K562 (cell line): ENCODE results near the gene ARHGEF10L. TPM values are rescaled to one million over a fixed set of nuclear protein-coding genes. Genes with fewer than 3 reads are reported as not detected.

ENCODE experiments used
- ATAC-seq: fragments of 200-7000 bp; cut with Tn5 transposase; 3 replicates; pipeline ENCODE4 v1.9.1; 2020; ENCODE audit warnings: moderate library complexity
- BruUV-seq: library from RNA; stranded (reverse); fragments of 400-500 nt; replicated peaks from 2 replicates; lab custom pipeline; 2021; lab: Mats Ljungman, UMichigan
- CTCF ChIA-PET: fragments of 300-600 bp; formaldehyde crosslinking; extraction: SDS; loops from one replicate; lab custom pipeline; 2021; ENCODE audit warnings: low intra/inter-chr PET ratio; lab: Yijun Ruan, JAX
- POLR2A ChIA-PET: fragments of 300-600, 350-650 bp; sonication (Branson Sonifier 250); formaldehyde crosslinking; extraction: SDS; loops from one replicate; lab custom pipeline; 2021; ENCODE audit warnings: antibody characterized with exemption, inconsistent platforms; lab: Yijun Ruan, JAX
- DNase-seq, 4 experiments: peaks; one replicate each; pipeline versions ENCODE4 v3.0.0 to v3.0.0-alpha.2; 2011 to 2018; ENCODE audit warnings: low spot score in 3 of 4, mixed read lengths in 3 of 4; ENCODE audit errors: extremely low read depth in 1 of 4
- FAIRE-seq: peaks from 2 replicates; lab custom pipeline; 2011; peaks lifted over from hg19 to GRCh38; lab: Jason Lieb, UNC
- H2AFZ ChIP-seq: 2 replicates; pipeline ENCODE4 v1.6.0; 2011; ENCODE audit warnings: low read depth, low read length, control low read depth, inconsistent platforms
- H3K27ac ChIP-seq: fragments of 200-600 bp; 3 replicates; pipeline ENCODE4 v1.8.0; 2011; ENCODE audit warnings: low read depth, mild to moderate bottlenecking, control low read depth, inconsistent platforms, low read length, moderate library complexity, mixed read lengths; ENCODE audit errors: extremely low read depth
- H3K27me3 ChIP-seq, 2 experiments: fragments of 300-600 bp in 1 of 2; 2 replicates in 1 of 2; 3 replicates in 1 of 2; pipeline versions ENCODE4 v1.6.0 to v1.8.0; 2011; ENCODE audit warnings: inconsistent platforms in 2 of 2, low read length in 2 of 2, mild to moderate bottlenecking in 1 of 2, mixed read lengths in 1 of 2, moderate library complexity in 1 of 2; ENCODE audit not compliant: control insufficient read depth in 2 of 2, insufficient read depth in 2 of 2
- H3K36me3 ChIP-seq: fragments of 300-600 bp; 3 replicates; pipeline ENCODE4 v1.8.0; 2011; ENCODE audit warnings: mild to moderate bottlenecking, low read length, inconsistent platforms; ENCODE audit not compliant: control insufficient read depth, insufficient read depth
- H3K4me1 ChIP-seq, 2 experiments: fragments of 200-600 bp in 1 of 2; replicated peaks in 1 of 2; 2 replicates in 1 of 2; 3 replicates in 1 of 2; pipeline versions ENCODE4 v1.5.1 to v1.8.0; 2011; ENCODE audit warnings: inconsistent platforms in 2 of 2, low read length in 2 of 2, mild to moderate bottlenecking in 1 of 2, mixed read lengths in 1 of 2, moderate library complexity in 1 of 2; ENCODE audit not compliant: control insufficient read depth in 2 of 2, insufficient read depth in 2 of 2
- H3K4me2 ChIP-seq: 2 replicates; pipeline ENCODE4 v1.6.1; 2011; ENCODE audit warnings: low read length, control low read depth, inconsistent platforms, mixed read lengths; ENCODE audit not compliant: insufficient read depth
- H3K4me3 ChIP-seq: fragments of 200-600 bp; sonication (generic), shearing (Covaris generic); 2 replicates; pipeline ENCODE4 v1.5.1; 2016; ENCODE audit warnings: control low read depth, inconsistent platforms
- H3K79me2 ChIP-seq: fragments of 200-600 bp; 3 replicates; pipeline ENCODE4 v1.8.0; 2011; ENCODE audit warnings: low read length, inconsistent platforms; ENCODE audit not compliant: control insufficient read depth, insufficient read depth
- H3K9ac ChIP-seq, 2 experiments: 2 replicates each; pipeline versions ENCODE4 v1.6.0 to v1.6.1; 2011; ENCODE audit warnings: low read depth in 2 of 2, low read length in 2 of 2, control low read depth in 1 of 2, inconsistent platforms in 1 of 2, mild to moderate bottlenecking in 1 of 2, mixed read lengths in 1 of 2; ENCODE audit not compliant: insufficient read depth in 1 of 2
- H3K9me1 ChIP-seq: one replicate; pipeline ENCODE4 v1.6.0; 2011; ENCODE audit warnings: inconsistent platforms, mild to moderate bottlenecking, low read length, moderate library complexity; ENCODE audit not compliant: control insufficient read depth, insufficient read depth
- H3K9me3 ChIP-seq: replicated peaks from 2 replicates; pipeline ENCODE4 v1.5.1; 2011; ENCODE audit warnings: low read depth, low read length, inconsistent platforms; ENCODE audit not compliant: control insufficient read depth, insufficient read depth
- H4K20me1 ChIP-seq: replicated peaks from 2 replicates; pipeline ENCODE4 v1.6.1; 2011; ENCODE audit warnings: low read length, inconsistent platforms, mixed read lengths; ENCODE audit not compliant: control insufficient read depth, insufficient read depth
- CTCF ChIP-seq, 3 experiments: IDR thresholded peaks in 2 of 3; conservative IDR thresholded peaks in 1 of 3; 2 replicates each; pipeline ENCODE4 v1.5.1; 2011 to 2012; ENCODE audit warnings: low read length in 3 of 3, mild to moderate bottlenecking in 3 of 3, control low read depth in 2 of 3, improper control_type of control experiment in 1 of 3, inconsistent platforms in 1 of 3, low read depth in 1 of 3, mixed read lengths in 1 of 3, moderate library complexity in 1 of 3; ENCODE audit not compliant: insufficient read depth in 2 of 3
- FOXK2 ChIP-seq, 2 experiments: fragments of 450-650 bp; IDR thresholded peaks in 1 of 2; conservative IDR thresholded peaks in 1 of 2; 2 replicates each; pipeline ENCODE4 v1.6.1; 2016; ENCODE audit warnings: low read depth in 2 of 2, mild to moderate bottlenecking in 1 of 2
- REST ChIP-seq, 2 experiments: fragments of 450-650 bp; formaldehyde crosslinking in 1 of 2; IDR thresholded peaks; 2 replicates each; pipeline versions ENCODE4 v1.4.0 to v1.6.1; 2014 to 2020; ENCODE audit warnings: mild to moderate bottlenecking in 2 of 2, borderline replicate concordance in 1 of 2, low read depth in 1 of 2
- WGBS: fragments of 100-300 bp; shearing (Covaris generic); methylation state at CpG from one replicate; pipeline ENCODE4 v1.1.6; 2016; ENCODE audit warnings: low coverage, mixed read lengths; ENCODE audit not compliant: insufficient coverage; ENCODE audit errors: missing lambda C conversion rate; 5-methylcytosine and 5-hydroxymethylcytosine counted together
- in situ Hi-C: fragments of 300-500 bp; cut with MboI; formaldehyde crosslinking; loops from 4 replicates; pipeline ENCODE4 v1.15.0; 2018; ENCODE audit warnings: inconsistent platforms, mixed read lengths
- intact Hi-C: fragments of 100-400 bp; cut with micrococcal nuclease; formaldehyde crosslinking; loops from 2 replicates; pipeline ENCODE4 v1.14.2; 2022
- polyA plus RNA-seq, 8 experiments: library from polyadenylated mRNA; depleted of rRNA in 4 of 8; stranded (reverse) in 5 of 8; unstranded in 3 of 8; fragments of >200 nt; fragmentation: Nextera tagmentation in 2 of 8; fragmentation: Illumina TruSeq in 1 of 8; extraction: Ambion mirVana in 2 of 8; extraction: Trizol in 1 of 8; gene quantifications; 2 replicates each; pipeline versions ENCODE4 v1.2.1 to v1.2.3, GENCODE V29; 2011 to 2014; ENCODE audit warnings: inconsistent platforms in 1 of 8, missing spikeins in 1 of 8
- total RNA-seq, 7 experiments: library from RNA; depleted of rRNA in 6 of 7; stranded (reverse); fragments of >200 nt in 6 of 7; fragmentation: Illumina TruSeq in 2 of 7; extraction: Trizol in 2 of 7; gene quantifications; 2 replicates each; pipeline versions ENCODE4 v1.2.1 to v1.2.3, GENCODE V29; 2011 to 2021; ENCODE audit warnings: low replicate concordance in 1 of 7

The ARHGEF10L gene
- total and polyA plus RNA-seq, 9 of the 15 experiments (the other 6 are each of a cell fraction or from before 2014, with no cell fraction given), result 0.09 to 0.13 TPM; not detected in 7

DNA sequence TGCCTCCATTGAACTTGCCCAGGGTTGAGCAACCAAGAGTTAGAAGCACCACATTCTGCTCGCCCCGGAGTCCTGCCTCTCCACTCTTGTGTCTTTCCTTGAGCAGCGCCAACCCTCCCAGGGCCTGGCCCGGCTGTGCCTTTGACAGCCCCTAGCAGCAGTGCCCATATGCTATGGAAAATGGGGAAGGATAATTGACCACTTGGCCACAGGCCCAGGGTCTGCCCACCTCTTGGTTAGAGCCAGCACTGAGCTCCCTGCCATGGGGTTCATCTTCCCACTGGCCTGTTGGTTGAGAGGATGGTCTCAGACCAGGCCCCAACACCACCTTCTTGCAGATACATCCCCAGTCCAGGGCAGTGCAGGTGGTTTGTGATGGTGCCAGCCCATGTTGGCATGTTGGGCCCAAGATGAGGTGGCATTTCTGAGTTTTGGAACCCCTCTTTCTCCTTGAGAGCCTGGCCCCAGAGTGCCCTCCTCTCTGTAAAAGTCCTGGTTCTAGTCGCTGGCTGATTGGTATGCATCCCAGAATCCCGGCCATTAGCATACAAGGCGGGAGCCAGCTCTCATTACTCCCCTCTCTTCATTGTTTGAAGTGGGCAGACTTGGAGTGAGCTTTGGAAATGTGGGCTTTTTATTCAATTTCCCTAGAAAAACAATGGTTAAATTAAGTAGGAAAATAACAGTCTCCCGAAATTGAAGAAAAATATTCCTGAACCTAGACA lies 7.6 kb downstream of the ARHGEF10L start:
- H3K9me1 ChIP-seq, result no peaks in the 10 kb centered on the region
- no peak overlapping the region for H3K9ac ChIP-seq
- H3K4me1 ChIP-seq, result no peaks in the 10 kb centered on the region
- 0 out of 2 replicates have a peak, but pooled peaks cover 14% of the 10 kb centered on the region for H4K20me1 ChIP-seq
- no peak overlapping the region for H3K4me3 ChIP-seq
- H3K27me3 ChIP-seq, result peaks cover 16 to 38% of the 10 kb centered on the region in 2 experiments
- ATAC-seq (no peak), DNase-seq (no peak), FAIRE-seq (no peak)
- WGBS, result 1% methylated on average over 8 of the region's 8 CpGs
- TF ChIP-seq CTCF (IDR thresholded peaks at IDR 0.05 in 2 of 3, conservative IDR thresholded peaks at IDR 0.05 in 1 of 3; ENCODE audit: insufficient read depth in 2 of 3, low read depth in 1 of 3, low read length in 3 of 3), result no peak
- TF ChIP-seq REST (IDR thresholded peaks at IDR 0.05; ENCODE audit: borderline replicate concordance), result no peak
- TF ChIP-seq REST (CRISPR knock-in tag; IDR thresholded peaks at IDR 0.05; ENCODE audit: low read depth), result no peak
- no peak for TF ChIP-seq FOXK2 (conservative IDR thresholded peaks at IDR 0.05 in 1 of 2, IDR thresholded peaks at IDR 0.05 in 1 of 2; ENCODE audit: low read depth in 2 of 2)
- in situ Hi-C loops (no loop called here), intact Hi-C loops (no loop called here)
- no peaks in the 10 kb centered on the region for H3K36me3 ChIP-seq
- no peaks in the 10 kb centered on the region for H3K79me2 ChIP-seq
- no peak overlapping the region for H3K27ac ChIP-seq
- no TSS peak for BruUV-seq
- H2AFZ ChIP-seq, result no peak overlapping the region
- no peaks in the 10 kb centered on the region for H3K9me3 ChIP-seq
- CTCF ChIA-PET, result no interaction called here
- H3K4me2 ChIP-seq, result no peak overlapping the region
- POLR2A ChIA-PET, result interaction anchor here (1.2 kb wide), 1 partner anchor 52 kb away, joined by 3 read pairs; no protein-coding TSS in a partner anchor
